ENCODE measurements around the gene NPC1L1. TPM values are rescaled to one million over a fixed set of nuclear protein-coding genes. Genes with fewer than 3 reads are reported as not detected.

The NPC1L1 gene
- total and polyA plus RNA-seq, 4 donors = 0.01 to 0.48 (median 0.03) TPM

- H3K27me3 ChIP-seq (ENCODE audit: control insufficient read depth in 3 of 3, insufficient read depth in 3 of 3, low read length in 2 of 3) = no peaks in the 10 kb centered on the region
- DNase-seq (no peak), ATAC-seq (ENCODE audit: insufficient read depth, low FRiP score) (no peak)
- no peaks in the 10 kb centered on the region for H3K9me3 ChIP-seq (ENCODE audit: control insufficient read depth in 4 of 4, insufficient read depth in 3 of 4, low read length in 3 of 4)
- H3K27ac ChIP-seq (ENCODE audit: low read depth in 1 of 2, low read length in 1 of 2) = no peak overlapping the region
- TF ChIP-seq, protein P1, sequence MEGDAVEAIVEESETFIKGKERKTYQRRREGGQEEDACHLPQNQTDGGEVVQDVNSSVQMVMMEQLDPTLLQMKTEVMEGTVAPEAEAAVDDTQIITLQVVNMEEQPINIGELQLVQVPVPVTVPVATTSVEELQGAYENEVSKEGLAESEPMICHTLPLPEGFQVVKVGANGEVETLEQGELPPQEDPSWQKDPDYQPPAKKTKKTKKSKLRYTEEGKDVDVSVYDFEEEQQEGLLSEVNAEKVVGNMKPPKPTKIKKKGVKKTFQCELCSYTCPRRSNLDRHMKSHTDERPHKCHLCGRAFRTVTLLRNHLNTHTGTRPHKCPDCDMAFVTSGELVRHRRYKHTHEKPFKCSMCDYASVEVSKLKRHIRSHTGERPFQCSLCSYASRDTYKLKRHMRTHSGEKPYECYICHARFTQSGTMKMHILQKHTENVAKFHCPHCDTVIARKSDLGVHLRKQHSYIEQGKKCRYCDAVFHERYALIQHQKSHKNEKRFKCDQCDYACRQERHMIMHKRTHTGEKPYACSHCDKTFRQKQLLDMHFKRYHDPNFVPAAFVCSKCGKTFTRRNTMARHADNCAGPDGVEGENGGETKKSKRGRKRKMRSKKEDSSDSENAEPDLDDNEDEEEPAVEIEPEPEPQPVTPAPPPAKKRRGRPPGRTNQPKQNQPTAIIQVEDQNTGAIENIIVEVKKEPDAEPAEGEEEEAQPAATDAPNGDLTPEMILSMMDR (IDR thresholded peaks at IDR 0.05; ENCODE audit: control extremely low read depth, extremely low read depth) = no peak
- peaks cover 0 to 18% (median 9%) of the 10 kb centered on the region in 4 donors for H3K36me3 ChIP-seq (ENCODE audit: control insufficient read depth in 4 of 4, insufficient read depth in 4 of 4, low read length in 4 of 4)
- no peak overlapping the region for H3K9ac ChIP-seq (ENCODE audit: insufficient read depth in 1 of 2, low read length in 2 of 2)
- H3K4me1 ChIP-seq (ENCODE audit: control insufficient read depth in 5 of 5, insufficient read depth in 5 of 5, low read length in 5 of 5) = peaks cover 0 to 23% (median 5%) of the 10 kb centered on the region in 5 donors
- H3K4me3 ChIP-seq = no peak overlapping the region
- WGBS, 2 donors = 72 to 77% methylated on average over 4 of the region's 4 CpGs
These were observed 71.5 kb downstream of the NPC1L1 start for GRCh38 chr7:44469461-44470134.

DNA sequence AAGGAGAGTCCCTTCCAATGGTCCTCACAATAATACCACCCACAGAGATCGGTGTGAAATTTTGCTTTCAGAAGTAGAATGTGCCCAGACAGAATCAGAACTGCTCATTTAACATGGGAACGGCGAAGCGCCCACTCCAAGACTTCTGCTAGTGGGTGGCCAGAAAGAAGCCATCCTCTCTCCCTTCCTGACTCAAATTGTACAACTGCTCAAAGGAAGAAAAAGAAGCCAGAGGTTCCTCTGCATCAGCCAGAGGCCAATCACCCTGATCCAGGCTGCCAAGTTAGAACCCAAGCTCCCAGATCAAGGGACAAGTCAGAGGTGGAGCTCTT is 73.9 kb downstream of the NPC1L1 start:
- H3K9ac ChIP-seq (ENCODE audit: insufficient read depth in 1 of 2, low read length in 2 of 2) = no peak overlapping the region
- no peak for DNase-seq
- peaks cover 0 to 19% (median 11%) of the 10 kb centered on the region in 4 donors for H3K36me3 ChIP-seq (ENCODE audit: control insufficient read depth in 4 of 4, insufficient read depth in 4 of 4, low read length in 4 of 4)
- 98% methylated on average over 4 of the region's 4 CpGs for WGBS, 2 donors
- H3K4me3 ChIP-seq = no peak overlapping the region
- no peaks in the 10 kb centered on the region for H3K9me3 ChIP-seq (ENCODE audit: control insufficient read depth in 4 of 4, insufficient read depth in 3 of 4, low read length in 3 of 4)
- peaks cover 0 to 17% (median 5%) of the 10 kb centered on the region in 5 donors for H3K4me1 ChIP-seq (ENCODE audit: control insufficient read depth in 5 of 5, insufficient read depth in 5 of 5, low read length in 5 of 5)
- TF ChIP-seq, protein P1 (IDR thresholded peaks at IDR 0.05; ENCODE audit: control extremely low read depth, extremely low read depth) = no peak
- H3K27me3 ChIP-seq (ENCODE audit: control insufficient read depth in 3 of 3, insufficient read depth in 3 of 3, low read length in 2 of 3) = no peaks in the 10 kb centered on the region
- no peak overlapping the region for H3K27ac ChIP-seq (ENCODE audit: low read depth in 1 of 2, low read length in 1 of 2)
- no peak for ATAC-seq (ENCODE audit: insufficient read depth, low FRiP score)

GRCh38 chr7:44466300-44467216 is 74.6 kb downstream of the NPC1L1 start:
- 91 to 93% methylated on average over 4 of the region's 4 CpGs for WGBS, 2 donors
- Histone ChIP-seq H3K9me3 (ENCODE audit: control insufficient read depth in 4 of 4, insufficient read depth in 3 of 4, low read length in 3 of 4) (no peaks in the 10 kb centered on the region), H3K27ac (ENCODE audit: low read depth in 1 of 2, low read length in 1 of 2) (no peak overlapping the region), H3K4me3 (no peak overlapping the region), H3K27me3 (ENCODE audit: control insufficient read depth in 3 of 3, insufficient read depth in 3 of 3, low read length in 2 of 3) (no peaks in the 10 kb centered on the region), H3K9ac (ENCODE audit: insufficient read depth in 1 of 2, low read length in 2 of 2) (no peak overlapping the region), H3K4me1 (ENCODE audit: control insufficient read depth in 5 of 5, insufficient read depth in 5 of 5, low read length in 5 of 5) (peaks cover 0 to 17% (median 5%) of the 10 kb centered on the region in 5 donors), H3K36me3 (ENCODE audit: control insufficient read depth in 4 of 4, insufficient read depth in 4 of 4, low read length in 4 of 4) (peaks cover 0 to 15% (median 10%) of the 10 kb centered on the region in 4 donors)
- no peak for ATAC-seq (ENCODE audit: insufficient read depth, low FRiP score)
- DNase-seq = no peak
- TF ChIP-seq, protein P1 (IDR thresholded peaks at IDR 0.05; ENCODE audit: control extremely low read depth, extremely low read depth) = no peak
